Measurements from ENCODE around the gene JAKMIP2. TPM values are rescaled to one million over a fixed set of nuclear protein-coding genes. Genes with fewer than 3 reads are reported as not detected.
A peak's percentile ranks its signal among the peaks of the same experiment; 100 is the strongest.

The JAKMIP2 gene
- total and polyA plus RNA-seq, 9 donors, result 0.10 to 7.0 (median 0.24) TPM

GRCh38 chr5:147631428-147632003 is 151.0 kb downstream of the JAKMIP2 start:
- H3K27ac ChIP-seq, result no peak overlapping the region
- 92 to 96% (median 96%) methylated on average over 4 of the region's 4 CpGs for WGBS, 3 donors
- intact Hi-C loops (cut with DNase I), result no loop called here
- DNase-seq, result no peak
- H3K4me3 ChIP-seq, result no peak overlapping the region
- no peaks in the 10 kb centered on the region for H3K36me3 ChIP-seq
- no peaks in the 10 kb centered on the region for H3K27me3 ChIP-seq
- no peaks in the 10 kb centered on the region for H3K9me3 ChIP-seq
- TF ChIP-seq EP300 (IDR thresholded peaks at IDR 0.05) (no peak), POLR2A (IDR thresholded peaks at IDR 0.05) (no peak), CTCF (IDR thresholded peaks at IDR 0.05) (no peak)
- no peaks in the 10 kb centered on the region for H3K4me1 ChIP-seq (ENCODE audit: insufficient read depth)

GRCh38 chr5:147629196-147629595 is 153.3 kb downstream of the JAKMIP2 start:
- intact Hi-C loops (cut with DNase I), result loop anchor here in 3 of 4 donors (2.0 to 5.0 kb wide), 3 partner anchors 193 to 198 kb away; no protein-coding TSS in a partner anchor
- H3K36me3 ChIP-seq, result no peaks in the 10 kb centered on the region
- no peak for TF ChIP-seq CTCF (IDR thresholded peaks at IDR 0.05)
- no peak for TF ChIP-seq POLR2A (IDR thresholded peaks at IDR 0.05)
- no peak for TF ChIP-seq EP300 (IDR thresholded peaks at IDR 0.05)
- no peak overlapping the region for H3K27ac ChIP-seq
- no peak overlapping the region for H3K4me3 ChIP-seq
- no peaks in the 10 kb centered on the region for H3K4me1 ChIP-seq (ENCODE audit: insufficient read depth)
- no peaks in the 10 kb centered on the region for H3K27me3 ChIP-seq
- 93 to 96% (median 95%) methylated on average over 4 of the region's 4 CpGs for WGBS, 3 donors
- H3K9me3 ChIP-seq, result no peaks in the 10 kb centered on the region
- no peak for DNase-seq

GRCh38 chr5:147628058-147628895 is 154.3 kb downstream of the JAKMIP2 start:
- Histone ChIP-seq H3K36me3 (no peaks in the 10 kb centered on the region), H3K27ac (no peak overlapping the region), H3K27me3 (no peaks in the 10 kb centered on the region), H3K4me3 (no peak overlapping the region), H3K4me1 (ENCODE audit: insufficient read depth) (no peaks in the 10 kb centered on the region), H3K9me3 (no peaks in the 10 kb centered on the region)
- peak in 4 of 5 donors; percentile 26 to 44 (median 36) for DNase-seq
- 36 to 51% (median 38%) methylated on average over 8 of the region's 8 CpGs for WGBS, 3 donors
- intact Hi-C loops (cut with DNase I), result loop anchor here in 3 of 4 donors (2.0 to 5.0 kb wide), 3 partner anchors 194 to 199 kb away; no protein-coding TSS in a partner anchor
- no peak for TF ChIP-seq EP300 (IDR thresholded peaks at IDR 0.05)
- TF ChIP-seq POLR2A (IDR thresholded peaks at IDR 0.05), result no peak
- peak in 2 of 3 donors; percentile 26 to 62 for TF ChIP-seq CTCF (IDR thresholded peaks at IDR 0.05)

GRCh38 chr5:147626464-147626863 is 156.1 kb downstream of the JAKMIP2 start:
- intact Hi-C loops (cut with DNase I), result loop anchor here in 2 of 4 donors (5.0 kb wide), 2 partner anchors 196 to 201 kb away; no protein-coding TSS in a partner anchor
- DNase-seq, result no peak
- WGBS, 3 donors, result 79 to 84% (median 80%) methylated on average over 2 of the region's 2 CpGs
- Histone ChIP-seq H3K9me3 (no peaks in the 10 kb centered on the region), H3K27ac (no peak overlapping the region), H3K4me3 (no peak overlapping the region), H3K27me3 (no peaks in the 10 kb centered on the region), H3K36me3 (no peaks in the 10 kb centered on the region), H3K4me1 (ENCODE audit: insufficient read depth) (no peaks in the 10 kb centered on the region)
- TF ChIP-seq CTCF (IDR thresholded peaks at IDR 0.05) (no peak), EP300 (IDR thresholded peaks at IDR 0.05) (no peak), POLR2A (IDR thresholded peaks at IDR 0.05) (no peak)

Data from ovary (tissue), 9 donors.